ENCODE data around the gene FLRT1.

Gene FLRT1

DNA sequence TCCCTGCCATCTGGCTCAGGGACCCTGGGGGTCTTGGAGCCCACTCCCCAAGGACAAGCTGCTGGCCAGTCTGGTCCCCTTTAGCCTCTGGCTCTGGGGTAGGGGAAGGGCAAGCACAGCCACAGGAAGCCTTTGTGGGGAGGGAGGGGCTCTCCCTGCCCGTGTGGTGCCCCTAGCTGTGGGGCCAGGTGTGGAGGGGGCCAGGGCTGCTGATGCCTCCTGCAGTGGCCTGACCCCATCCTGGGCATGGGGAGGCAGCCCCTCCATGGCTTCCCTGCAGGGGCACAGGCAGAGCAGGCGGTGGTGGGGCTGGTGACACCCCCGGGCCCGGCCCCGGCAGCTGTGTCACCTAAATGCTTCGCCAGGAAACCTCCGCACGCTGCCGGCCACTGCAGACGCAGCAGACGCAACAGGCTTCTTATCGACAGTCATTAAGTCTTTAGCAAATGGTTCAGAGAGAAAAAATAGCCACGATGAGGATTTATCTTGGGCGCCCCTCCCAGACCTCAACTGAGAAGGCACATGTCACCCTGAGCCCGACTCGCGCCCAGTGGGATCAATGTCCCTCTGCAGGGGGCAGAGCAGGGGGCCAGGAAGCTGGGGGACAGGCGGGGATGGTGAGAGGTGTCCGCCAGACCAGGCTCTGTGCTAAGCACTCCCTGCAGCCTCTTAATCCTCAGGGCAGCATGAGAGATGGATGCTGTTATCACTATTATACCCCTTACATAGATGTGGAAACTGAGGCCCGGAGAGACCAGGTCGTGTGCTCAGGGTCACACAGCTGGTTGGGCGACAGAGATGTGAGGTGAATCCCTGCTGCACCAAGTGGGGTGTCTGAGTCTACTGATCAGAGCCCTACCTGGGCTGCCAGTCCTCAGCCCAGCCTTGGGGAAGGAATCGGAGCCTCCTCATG lies 33.9 kb downstream of the FLRT1 start:
- DNase-seq = no peak

DNA sequence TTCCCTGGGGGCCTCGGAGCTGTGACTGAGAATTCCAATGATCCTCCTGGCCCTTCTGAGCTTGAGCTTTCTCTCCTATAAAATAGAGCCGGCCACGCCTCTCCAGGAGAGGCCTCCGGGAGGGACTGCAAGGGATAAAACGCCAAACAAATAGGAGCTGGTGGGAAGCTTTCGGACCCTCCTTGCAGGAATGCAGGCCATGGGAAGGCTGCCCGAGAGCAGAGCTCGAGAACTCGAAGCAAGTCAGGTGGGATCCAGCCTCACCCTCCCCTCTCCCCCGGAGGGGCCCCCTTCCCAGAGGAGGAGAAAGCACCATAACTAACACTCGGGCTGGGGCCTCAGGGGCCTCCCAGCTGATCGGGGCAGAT lies 34.6 kb downstream of the FLRT1 start:
- no peak for DNase-seq

DNA sequence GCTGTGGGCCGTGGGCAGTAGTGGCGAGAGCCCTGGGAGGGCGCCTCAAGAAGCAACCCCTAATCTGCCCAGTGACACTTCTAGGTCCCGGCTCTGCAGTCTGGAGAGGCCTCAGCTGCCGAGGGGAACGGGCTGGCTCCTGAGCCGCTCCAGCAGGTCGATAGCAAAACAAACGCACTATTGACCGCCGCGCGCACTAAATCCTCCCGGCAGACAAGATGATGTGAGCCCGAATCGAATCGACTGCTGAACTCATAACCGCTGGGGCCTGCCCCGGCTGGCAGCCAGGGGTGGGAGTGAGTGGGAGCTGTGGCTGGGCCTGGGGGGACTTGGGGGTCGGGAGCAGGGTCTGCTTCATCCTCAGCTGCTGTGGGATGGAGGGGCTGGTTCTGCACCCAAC lies 36.1 kb downstream of the FLRT1 start:
- DNase-seq = no peak

DNA sequence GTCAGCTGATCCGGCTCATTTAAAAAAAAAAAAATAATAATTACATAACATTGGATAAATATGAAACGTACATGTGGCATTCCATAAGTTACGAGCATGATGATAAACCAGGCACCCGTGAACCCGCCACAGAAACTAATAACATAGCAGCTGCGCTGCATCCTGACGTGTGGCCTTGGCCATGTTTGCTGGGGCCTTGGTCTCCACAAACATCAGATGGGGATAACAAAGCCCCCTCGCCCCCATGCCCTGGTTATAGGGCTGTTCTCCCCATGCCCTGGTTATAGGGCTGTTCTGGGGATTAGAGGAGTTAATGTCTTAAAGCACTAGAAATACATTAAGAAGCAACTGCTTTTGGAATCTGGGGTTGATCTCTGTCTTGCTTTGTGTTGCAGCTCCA lies 36.7 kb downstream of the FLRT1 start:
- DNase-seq = no peak

DNA sequence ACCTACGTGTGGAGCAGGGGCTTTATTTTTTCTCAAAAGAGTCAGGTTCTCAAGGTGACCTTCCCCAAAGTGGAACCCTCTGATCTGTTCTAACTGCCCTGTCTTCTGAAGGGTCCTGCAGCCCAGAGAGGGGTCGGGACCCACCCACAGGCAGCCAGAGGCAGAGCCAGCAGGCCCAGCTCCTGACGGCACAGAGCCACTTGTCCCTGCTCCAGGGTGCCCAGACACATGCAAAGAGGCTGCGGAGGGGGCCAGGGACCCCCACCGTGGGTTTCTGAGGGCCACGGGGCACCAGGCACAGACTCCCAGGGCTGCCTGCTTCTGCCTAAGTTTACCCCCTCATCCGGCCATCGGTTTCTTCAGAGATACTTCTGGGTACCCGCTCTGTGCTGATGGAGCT lies 37.1 kb downstream of the FLRT1 start:
- no peak for DNase-seq

DNA sequence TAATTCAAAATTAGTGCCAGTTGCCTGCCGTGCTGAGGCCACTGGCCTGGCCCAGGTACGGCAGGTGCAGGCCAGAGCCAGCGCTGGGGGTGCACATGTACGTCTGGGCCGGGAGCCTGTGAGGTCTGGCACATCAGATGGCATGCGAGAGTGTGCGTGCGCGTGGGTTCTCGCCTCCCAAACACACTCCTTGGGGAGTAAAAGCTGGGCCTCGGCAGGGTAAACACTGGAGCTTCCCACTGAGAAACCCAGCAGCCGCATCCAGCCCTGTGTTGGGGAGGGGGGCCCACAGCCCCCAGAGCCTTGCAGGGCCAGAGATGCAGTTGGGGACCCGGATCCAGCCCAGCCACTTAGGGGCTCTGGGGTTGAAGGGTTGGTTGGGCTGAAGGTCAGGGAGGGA lies 37.8 kb downstream of the FLRT1 start:
- no peak for DNase-seq

DNA sequence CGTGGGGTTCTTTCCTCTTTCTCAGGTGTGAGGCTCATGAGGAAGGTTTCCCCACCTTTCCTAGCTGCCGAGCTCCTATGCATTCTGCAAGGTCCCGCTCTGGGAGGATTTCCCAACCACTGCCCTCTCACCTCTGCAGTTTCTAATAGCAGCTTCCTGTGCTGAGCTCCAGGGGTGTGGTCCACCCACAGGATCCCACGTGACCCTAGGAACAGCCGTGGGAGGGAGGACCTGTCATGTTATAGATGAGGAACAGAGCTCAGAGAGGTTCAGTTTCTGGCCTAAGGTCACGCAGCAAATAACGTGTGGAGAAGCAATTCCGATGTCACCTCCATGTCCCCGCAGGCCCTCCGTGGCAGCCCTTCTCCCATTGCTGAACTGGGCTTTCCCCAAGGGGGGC lies 38.5 kb downstream of the FLRT1 start:
- peak; percentile 8 for DNase-seq

DNA sequence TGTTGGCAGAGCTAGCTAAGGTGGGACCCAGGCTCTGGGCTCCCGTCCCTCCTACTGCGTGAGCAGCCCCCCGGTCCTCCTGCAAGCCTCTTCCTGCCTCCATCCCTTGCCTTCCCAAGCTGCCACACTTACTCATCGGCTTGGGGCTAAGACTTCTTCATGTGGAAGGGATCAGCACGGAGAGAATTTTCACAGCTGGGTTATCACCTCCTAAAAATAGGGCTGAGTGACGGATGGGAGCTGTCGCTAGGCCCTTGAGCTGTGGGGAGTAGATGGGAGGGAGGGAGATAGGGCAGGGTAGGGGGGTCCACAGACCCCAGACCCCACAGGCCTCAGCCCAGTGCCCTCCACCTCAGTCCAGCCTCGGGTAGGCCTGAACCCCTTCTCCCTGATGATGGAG lies 41.0 kb downstream of the FLRT1 start:
- DNase-seq = no peak

DNA sequence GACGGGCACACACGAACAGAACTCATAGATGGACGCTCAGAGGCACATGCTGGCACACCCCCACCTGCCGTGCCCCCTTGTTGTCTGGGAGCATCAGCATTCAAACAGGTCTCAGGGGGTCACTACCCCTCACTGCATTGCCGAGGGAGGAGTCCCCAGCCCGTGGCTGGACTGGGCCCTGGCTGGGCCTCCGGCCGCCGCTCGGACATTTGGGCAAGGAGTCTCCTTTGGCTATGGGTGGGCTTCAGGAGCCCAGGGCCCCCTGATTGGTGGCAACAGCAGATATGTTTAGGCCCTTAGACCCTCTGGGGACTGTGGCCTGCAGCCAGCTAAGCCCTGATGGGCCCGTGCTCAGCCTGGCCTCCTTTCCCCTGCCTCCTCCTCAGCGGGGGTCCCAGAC lies 41.9 kb downstream of the FLRT1 start:
- no peak for DNase-seq

DNA sequence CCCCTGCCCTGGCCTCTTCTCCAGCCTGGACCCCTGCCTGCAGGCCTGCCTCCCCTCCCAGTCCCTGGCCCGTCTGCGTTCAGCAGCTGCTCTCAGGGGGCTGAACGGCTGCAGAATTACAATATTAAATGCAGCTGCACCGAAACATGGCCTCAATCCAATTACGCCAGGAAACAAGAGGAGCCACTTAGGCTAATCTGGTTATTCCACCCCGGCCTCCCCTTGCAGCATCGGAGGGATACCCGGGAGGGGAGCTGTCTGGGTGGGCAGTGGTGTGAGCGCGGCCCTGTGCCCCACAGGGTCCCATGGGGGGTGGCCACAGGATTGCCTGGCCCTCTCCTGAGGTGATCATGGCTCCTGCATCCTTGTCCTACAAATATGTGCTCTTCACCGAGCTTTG lies 42.6 kb downstream of the FLRT1 start:
- DNase-seq = no peak

DNA sequence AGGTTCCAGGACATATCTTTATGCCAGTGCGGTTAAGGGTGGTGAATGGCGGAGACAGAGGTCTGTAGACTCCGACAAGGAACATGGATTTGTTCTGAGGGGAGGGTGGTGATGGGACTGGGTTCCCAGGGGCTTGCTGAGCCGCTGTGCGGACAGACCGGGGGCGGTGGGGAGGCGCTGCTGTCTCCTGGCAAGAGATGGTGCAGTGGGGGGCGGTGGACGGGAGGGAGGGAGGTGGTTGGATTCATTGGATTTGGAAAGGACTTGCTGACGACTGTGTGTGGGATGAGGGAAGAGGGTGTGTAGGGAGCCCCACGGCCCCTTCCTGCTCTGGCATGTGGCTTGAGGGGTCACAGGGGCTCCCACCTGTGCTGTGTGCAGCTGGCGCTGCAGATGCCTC lies 43.2 kb downstream of the FLRT1 start:
- no peak for DNase-seq

DNA sequence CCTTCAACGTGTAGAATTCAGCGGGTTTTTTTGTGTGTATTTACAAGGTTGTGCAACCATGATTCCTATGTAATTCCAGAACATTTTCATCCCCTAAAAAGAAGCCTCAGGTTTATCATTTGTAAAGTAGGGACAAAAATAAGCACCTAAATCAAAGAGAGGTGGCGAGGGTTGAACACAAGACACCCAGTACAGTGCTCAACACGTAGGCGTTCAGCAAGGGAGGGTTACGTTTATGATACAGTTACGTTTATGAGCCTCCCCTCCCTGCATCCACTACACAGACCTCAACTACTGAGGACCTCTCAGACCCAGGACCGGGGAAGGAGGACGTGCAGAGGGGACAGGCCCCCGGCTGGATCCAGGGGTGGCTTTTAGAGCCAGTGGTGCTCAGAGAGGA lies 44.7 kb downstream of the FLRT1 start:
- DNase-seq = no peak

DNA sequence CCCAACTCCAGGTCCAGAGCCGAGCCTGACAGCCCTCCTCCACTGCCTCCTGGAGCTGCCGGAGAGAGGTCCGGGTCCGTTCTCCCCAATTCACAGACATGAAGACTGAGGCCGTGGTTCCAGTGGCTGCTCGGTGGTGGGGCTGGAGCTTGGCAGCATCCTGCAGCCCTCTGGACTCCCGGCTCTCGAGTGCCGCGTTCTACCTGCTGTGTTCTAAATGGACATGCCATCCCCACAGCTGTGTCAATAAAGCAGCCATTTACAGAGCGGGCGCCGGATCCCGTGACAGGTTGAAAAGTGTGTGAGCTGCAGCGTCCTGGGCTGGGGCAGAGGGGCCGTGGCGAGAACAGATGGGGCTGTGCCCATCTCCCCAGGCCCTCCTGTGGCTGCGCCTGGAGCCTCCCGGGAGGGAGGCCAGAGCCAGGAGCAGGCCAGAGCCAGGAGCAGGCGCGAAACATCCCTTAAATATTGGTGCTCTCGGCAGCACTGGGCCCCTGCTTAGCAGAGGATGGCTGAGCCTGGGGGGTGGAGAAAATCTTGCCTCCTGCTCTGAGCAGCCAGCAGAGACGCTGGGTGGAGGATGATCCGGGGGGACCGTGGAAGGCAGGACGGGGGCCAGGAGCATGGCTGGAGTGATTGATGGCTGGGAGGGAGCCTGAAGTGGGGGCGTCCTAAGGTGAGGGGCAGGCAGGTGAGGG lies 46.2 kb downstream of the FLRT1 start:
- DNase-seq = no peak

DNA sequence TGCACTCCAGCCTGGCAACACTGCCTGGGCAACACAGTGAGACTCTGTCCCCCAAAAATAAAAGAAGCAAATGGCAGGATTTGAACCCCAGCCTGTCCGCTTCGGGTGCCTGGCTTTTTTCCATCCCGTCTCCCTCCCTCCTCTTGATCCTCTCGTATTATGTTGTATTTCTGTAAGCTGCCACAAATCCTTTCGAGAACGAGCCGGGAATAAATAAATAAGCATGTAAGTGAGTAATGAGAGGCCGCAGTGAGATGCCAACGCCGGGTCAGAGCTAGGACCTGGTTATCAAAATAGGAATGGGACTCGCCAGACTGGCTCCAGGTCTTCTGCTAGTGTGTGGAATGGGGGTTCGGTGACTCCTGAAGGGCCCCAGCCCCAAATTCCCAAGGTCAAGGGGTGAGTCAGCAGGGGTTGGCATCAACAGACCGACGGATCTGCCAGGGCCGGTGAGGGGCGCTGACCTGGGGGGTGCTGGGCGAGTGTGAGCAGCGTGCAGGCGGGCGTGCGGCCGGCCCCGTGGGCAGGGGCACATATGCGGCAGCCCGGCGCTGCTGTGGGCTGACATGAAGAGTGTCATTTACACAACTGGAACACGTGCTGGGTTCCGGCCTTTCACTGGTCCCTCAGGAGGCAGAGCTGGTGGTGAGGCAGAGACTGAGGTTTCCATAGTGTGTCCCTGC lies 47.8 kb downstream of the FLRT1 start:
- DNase-seq = no peak

DNA sequence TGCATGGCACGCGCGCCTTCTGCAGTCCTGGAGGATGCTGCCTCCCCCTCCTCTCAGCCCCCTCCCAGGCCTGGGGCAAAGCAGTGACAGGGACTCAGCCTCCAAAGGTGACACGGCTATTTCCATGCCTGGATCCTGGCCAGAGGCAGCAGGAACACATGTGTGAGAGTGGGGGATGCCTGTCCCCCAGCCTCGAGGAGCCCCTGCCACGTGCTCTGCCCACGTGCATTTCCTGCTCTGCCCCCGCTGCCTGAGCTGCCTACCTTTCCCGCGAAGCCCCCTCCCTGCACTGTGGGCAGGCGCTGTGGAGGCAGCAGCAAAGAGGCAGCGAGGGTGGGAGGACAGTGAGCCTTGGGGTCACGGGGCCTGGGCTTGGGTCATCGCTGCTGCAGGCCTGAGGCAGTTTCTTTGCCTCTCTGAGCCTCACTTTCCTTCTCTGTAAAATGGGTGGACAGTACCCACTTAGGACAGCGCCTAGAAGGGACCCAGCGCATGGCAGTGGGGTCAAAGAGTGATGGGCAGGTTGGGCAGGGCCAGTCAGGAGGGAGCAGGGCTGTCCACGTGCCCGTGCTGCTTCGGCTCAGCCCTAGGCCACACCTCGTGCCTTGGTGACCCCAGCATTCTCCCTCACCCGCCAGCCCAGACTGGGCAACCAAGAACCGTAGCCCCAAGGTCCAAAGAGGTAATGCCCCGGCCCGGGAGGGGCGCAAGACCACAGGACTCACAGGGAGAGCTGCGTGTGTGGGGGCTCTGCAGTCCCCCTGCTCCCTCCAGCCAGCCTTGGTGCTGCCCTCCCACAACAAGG lies 48.6 kb downstream of the FLRT1 start:
- no peak for DNase-seq

DNA sequence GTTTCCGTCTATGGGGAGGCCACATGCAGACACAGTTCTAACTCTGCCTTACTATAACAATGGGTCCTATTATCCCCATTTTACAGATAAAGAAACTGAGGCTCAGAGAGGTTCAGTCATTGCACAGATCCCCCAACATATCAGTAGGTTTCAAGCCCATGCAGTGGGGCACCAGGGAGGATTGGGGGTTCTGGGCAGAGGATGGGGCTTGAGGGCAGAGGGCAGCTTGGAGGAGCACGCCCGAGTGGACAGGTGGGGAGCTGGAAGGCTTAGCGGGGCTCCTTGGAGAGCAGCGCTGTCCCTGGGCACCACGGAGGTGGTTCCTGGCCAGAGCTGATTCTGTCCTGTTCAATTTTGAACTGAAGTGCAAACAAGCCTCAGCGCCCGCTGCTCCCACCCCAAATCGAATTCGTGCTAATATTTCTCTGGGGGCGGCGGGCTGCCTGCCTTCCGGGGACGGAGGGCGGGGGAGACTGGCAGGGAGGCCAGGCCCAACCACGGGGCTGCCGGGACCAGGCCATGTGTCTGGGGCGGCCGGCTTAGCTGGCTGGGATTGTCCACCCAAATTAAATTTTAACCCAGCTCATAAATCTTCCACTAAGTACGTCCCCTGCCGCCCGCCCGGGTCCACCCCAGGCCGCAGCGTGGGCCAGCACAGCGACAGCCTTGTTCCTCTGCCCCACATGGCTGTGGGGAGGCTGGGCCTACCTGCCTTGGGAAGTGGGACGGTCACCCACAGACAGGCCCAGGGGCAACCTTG lies 49.4 kb downstream of the FLRT1 start:
- no peak for DNase-seq
